B cell (primary cell): Measurements from ENCODE around the gene SPART.

ENCODE experiments used
- EZH2 ChIP-seq: IDR thresholded peaks from 2 replicates; pipeline ENCODE4 v1.6.1; 2012; ENCODE audit warnings: borderline replicate concordance, low read depth, mild to moderate bottlenecking, moderate library complexity, low read length; ENCODE audit not compliant: insufficient read depth, poor library complexity, severe bottlenecking
- TF ChIP-seq, protein P1 (sequence below): fragments of 200-600 bp; IDR thresholded peaks from one replicate; pipeline ENCODE4 v1.8.0; 2022; ENCODE audit warnings: antibody characterized with exemption, mild to moderate bottlenecking

DNA sequence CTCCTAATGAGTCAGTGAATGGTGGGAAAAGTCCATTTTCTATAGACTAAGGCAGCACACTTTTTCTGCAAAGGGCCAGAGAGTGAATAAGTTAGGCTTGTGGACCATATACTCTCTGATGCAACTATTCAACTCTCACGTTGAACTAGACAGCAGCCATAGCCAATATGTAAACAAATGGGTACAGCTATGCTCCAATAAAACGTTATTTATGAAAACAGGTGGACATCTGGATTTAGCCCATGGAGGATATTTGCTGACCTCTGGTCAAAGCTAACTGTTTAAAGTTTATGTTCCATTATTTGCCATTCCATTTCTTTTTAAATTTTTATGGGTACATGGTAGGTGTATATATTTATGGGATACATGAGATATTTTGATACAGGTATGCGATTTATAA, 43.9 kb downstream of the SPART start:
- TF ChIP-seq, protein P1, sequence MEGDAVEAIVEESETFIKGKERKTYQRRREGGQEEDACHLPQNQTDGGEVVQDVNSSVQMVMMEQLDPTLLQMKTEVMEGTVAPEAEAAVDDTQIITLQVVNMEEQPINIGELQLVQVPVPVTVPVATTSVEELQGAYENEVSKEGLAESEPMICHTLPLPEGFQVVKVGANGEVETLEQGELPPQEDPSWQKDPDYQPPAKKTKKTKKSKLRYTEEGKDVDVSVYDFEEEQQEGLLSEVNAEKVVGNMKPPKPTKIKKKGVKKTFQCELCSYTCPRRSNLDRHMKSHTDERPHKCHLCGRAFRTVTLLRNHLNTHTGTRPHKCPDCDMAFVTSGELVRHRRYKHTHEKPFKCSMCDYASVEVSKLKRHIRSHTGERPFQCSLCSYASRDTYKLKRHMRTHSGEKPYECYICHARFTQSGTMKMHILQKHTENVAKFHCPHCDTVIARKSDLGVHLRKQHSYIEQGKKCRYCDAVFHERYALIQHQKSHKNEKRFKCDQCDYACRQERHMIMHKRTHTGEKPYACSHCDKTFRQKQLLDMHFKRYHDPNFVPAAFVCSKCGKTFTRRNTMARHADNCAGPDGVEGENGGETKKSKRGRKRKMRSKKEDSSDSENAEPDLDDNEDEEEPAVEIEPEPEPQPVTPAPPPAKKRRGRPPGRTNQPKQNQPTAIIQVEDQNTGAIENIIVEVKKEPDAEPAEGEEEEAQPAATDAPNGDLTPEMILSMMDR: no peak
- TF ChIP-seq EZH2: no peak
